Esophagus muscularis mucosa (tissue), 4 donors: ENCODE measurements around the gene AKT1. TPM values are rescaled to one million over a fixed set of nuclear protein-coding genes. Genes with fewer than 3 reads are reported as not detected.

Experiments used
- DNase-seq: peaks from one replicate; pipeline ENCODE4 v3.0.0-alpha.2; 2017; ENCODE audit errors: extremely low spot score
- H3K27ac ChIP-seq, 4 donors: fragments of 200-600 bp; sonication (generic); replicated peaks in 1 of 4; 1 replicate in 3 of 4; 2 replicates in 1 of 4; pipeline ENCODE4 v1.5.1; 2016 to 2019; ENCODE audit warnings: mild to moderate bottlenecking in 1 of 4
- H3K27me3 ChIP-seq, 4 donors: fragments of 200-600 bp; sonication (generic); one replicate each; pipeline versions ENCODE4 v1.5.1 to v1.6.0; 2016 to 2019
- H3K36me3 ChIP-seq, 4 donors: fragments of 200-600 bp; sonication (generic); one replicate each; pipeline ENCODE4 v1.5.1; 2016 to 2019
- H3K4me1 ChIP-seq, 4 donors: fragments of 200-600 bp; sonication (generic); one replicate each; pipeline ENCODE4 v1.5.1; 2016 to 2019
- H3K4me3 ChIP-seq, 4 donors: fragments of 200-600 bp; sonication (generic); 1 replicate in 2 of 4; 2 replicates in 2 of 4; pipeline ENCODE4 v1.5.1; 2016 to 2019; ENCODE audit warnings: mild to moderate bottlenecking in 4 of 4, moderate library complexity in 1 of 4
- H3K9me3 ChIP-seq, 4 donors: fragments of 200-600 bp; sonication (generic); 1 replicate in 3 of 4; 2 replicates in 1 of 4; pipeline ENCODE4 v1.5.1; 2016 to 2019
- CTCF ChIP-seq, 3 experiments: fragments of 200-600 bp in 2 of 3; fragments of 450-650 bp in 1 of 3; sonication (generic) in 2 of 3; IDR thresholded peaks; one replicate each; pipeline ENCODE4 v1.5.1; 2017 to 2019; ENCODE audit warnings: antibody characterized with exemption in 3 of 3, mild to moderate bottlenecking in 2 of 3, moderate library complexity in 1 of 3
- EP300 ChIP-seq: sonication (generic); formaldehyde crosslinking; IDR thresholded peaks from one replicate; pipeline ENCODE4 v1.6.1; 2017; ENCODE audit warnings: antibody characterized with exemption
- POLR2A ChIP-seq: fragments of 450-650 bp; IDR thresholded peaks from one replicate; pipeline ENCODE4 v1.6.1; 2017; ENCODE audit warnings: antibody characterized with exemption, moderate library complexity, mild to moderate bottlenecking, low read depth
- POLR2AphosphoS5 ChIP-seq, 2 donors: sonication (generic); formaldehyde crosslinking; IDR thresholded peaks; one replicate each; pipeline ENCODE4 v1.6.1; 2017; ENCODE audit warnings: antibody characterized with exemption in 2 of 2
- WGBS: methylation state at CpG from one replicate; pipeline ENCODE4 v1.1.5; 2018; 5-methylcytosine and 5-hydroxymethylcytosine counted together
- intact Hi-C: fragments of 100-400 bp; cut with DNase I; formaldehyde crosslinking; loops from one replicate; pipeline ENCODE4 v1.15.1; 2023
- total RNA-seq, 4 donors: library from RNA; depleted of rRNA; stranded (reverse); fragments of >200 nt; gene quantifications; one replicate each; pipeline versions ENCODE4 v1.1.0 to v1.2.1, GENCODE V29; 2016

AKT1 gene
- total RNA-seq, 4 donors from 2014 or later, result 162 to 267 (median 187) TPM

GRCh38 chr14:104755621-104756020 is 39.9 kb downstream of the AKT1 start:
- H3K36me3 ChIP-seq, result peaks cover 38 to 55% (median 52%) of the 10 kb centered on the region in 4 donors
- H3K27ac ChIP-seq, result no peak overlapping the region
- WGBS, result 76% methylated on average over 7 of the region's 11 CpGs
- no peaks in the 10 kb centered on the region for H3K9me3 ChIP-seq
- no peaks in the 10 kb centered on the region for H3K27me3 ChIP-seq
- H3K4me1 ChIP-seq, result peaks cover 23 to 51% (median 44%) of the 10 kb centered on the region in 4 donors
- DNase-seq, result no peak
- intact Hi-C loops, result no loop called here
- TF ChIP-seq EP300 (no peak), POLR2AphosphoS5 (IDR thresholded peaks at IDR 0.05) (no peak), CTCF (IDR thresholded peaks at IDR 0.05) (no peak), POLR2A (no peak)
- H3K4me3 ChIP-seq, result no peak overlapping the region

GRCh38 chr14:104754213-104754851 is 41.2 kb downstream of the AKT1 start:
- Histone ChIP-seq H3K27ac (peak overlapping the region in 3 of 4 donors; percentile 85 to 95 (median 92)), H3K4me3 (peak overlapping the region; percentile 77 to 99 (median 86)), H3K4me1 (peaks cover 23 to 44% (median 39%) of the 10 kb centered on the region in 4 donors), H3K27me3 (no peaks in the 10 kb centered on the region), H3K36me3 (peaks cover 31 to 43% (median 39%) of the 10 kb centered on the region in 4 donors), H3K9me3 (no peaks in the 10 kb centered on the region)
- DNase-seq, result no peak
- intact Hi-C loops, result no loop called here
- 61% methylated on average over 12 of the region's 13 CpGs for WGBS
- no peak for TF ChIP-seq POLR2A
- no peak for TF ChIP-seq CTCF (IDR thresholded peaks at IDR 0.05)
- TF ChIP-seq EP300, result no peak
- TF ChIP-seq POLR2AphosphoS5 (IDR thresholded peaks at IDR 0.05), result no peak

- no peak for TF ChIP-seq CTCF (IDR thresholded peaks at IDR 0.05)
- no peak for TF ChIP-seq POLR2AphosphoS5 (IDR thresholded peaks at IDR 0.05)
- TF ChIP-seq EP300, result no peak
- TF ChIP-seq POLR2A, result no peak
- peak overlapping the region; percentile 83 to 95 (median 88) for H3K27ac ChIP-seq
- intact Hi-C loops, result no loop called here
- no peak for DNase-seq
- peaks cover 23 to 46% (median 42%) of the 10 kb centered on the region in 4 donors for H3K4me1 ChIP-seq
- H3K36me3 ChIP-seq, result peaks cover 29 to 36% (median 33%) of the 10 kb centered on the region in 4 donors
- H3K27me3 ChIP-seq, result no peaks in the 10 kb centered on the region
- WGBS, result 3% methylated on average over 9 of the region's 30 CpGs
- no peaks in the 10 kb centered on the region for H3K9me3 ChIP-seq
- peak overlapping the region; percentile 77 to 99 (median 86) for H3K4me3 ChIP-seq
Observed at GRCh38 chr14:104753528-104754212, 41.9 kb downstream of the AKT1 start.

GRCh38 chr14:104752735-104753527 is 42.6 kb downstream of the AKT1 start, which contains the start of gene SIVA1:
TSS of gene SIVA1 (plus strand) at chr14:104753147. CDS start at chr14:104753202, 55 bp downstream.
- peak; percentile 100 for DNase-seq
- H3K4me3 ChIP-seq, result peak within 1 kb of the TSS; percentile 77 to 99 (median 86)
- H3K36me3 ChIP-seq, result peaks cover 23 to 29% (median 26%) of the 10 kb centered on the region in 4 donors
- no peaks in the 10 kb centered on the region for H3K27me3 ChIP-seq
- TF ChIP-seq POLR2AphosphoS5 (IDR thresholded peaks at IDR 0.05), result peak; percentile 88 to 97
- TF ChIP-seq POLR2A, result peak; percentile 90
- no peak for TF ChIP-seq CTCF (IDR thresholded peaks at IDR 0.05)
- TF ChIP-seq EP300, result no peak
- 0% methylated on average over 11 of the region's 95 CpGs for WGBS
- H3K4me1 ChIP-seq, result peaks cover 23 to 51% (median 46%) of the 10 kb centered on the region in 4 donors
- H3K27ac ChIP-seq, result peak within 1 kb of the TSS; percentile 83 to 95 (median 88)
- H3K9me3 ChIP-seq, result no peaks in the 10 kb centered on the region
- intact Hi-C loops, result no loop called here
